Suprapubic skin (tissue), 4 donors: Measurements from ENCODE around the gene KY.

Experiments used
- EP300 ChIP-seq: sonication (generic); formaldehyde crosslinking; IDR thresholded peaks from one replicate; pipeline ENCODE4 v1.6.1; 2017; ENCODE audit warnings: antibody characterized with exemption
- POLR2A ChIP-seq, 2 donors: fragments of 450-650 bp; IDR thresholded peaks; one replicate each; pipeline ENCODE4 v1.6.1; 2017; ENCODE audit warnings: antibody characterized with exemption in 2 of 2, mild to moderate bottlenecking in 2 of 2, moderate library complexity in 2 of 2
- POLR2AphosphoS5 ChIP-seq, 3 donors: sonication (generic); formaldehyde crosslinking; IDR thresholded peaks; one replicate each; pipeline ENCODE4 v1.6.1; 2017; ENCODE audit warnings: antibody characterized with exemption in 3 of 3
- TF ChIP-seq, protein P1 (sequence below), 2 donors: fragments of 200-600 bp in 1 of 2; fragments of 450-650 bp in 1 of 2; sonication (generic) in 1 of 2; IDR thresholded peaks; one replicate each; pipeline ENCODE4 v1.5.1; 2016 to 2019; ENCODE audit warnings: antibody characterized with exemption in 2 of 2, mild to moderate bottlenecking in 1 of 2, moderate library complexity in 1 of 2

DNA sequence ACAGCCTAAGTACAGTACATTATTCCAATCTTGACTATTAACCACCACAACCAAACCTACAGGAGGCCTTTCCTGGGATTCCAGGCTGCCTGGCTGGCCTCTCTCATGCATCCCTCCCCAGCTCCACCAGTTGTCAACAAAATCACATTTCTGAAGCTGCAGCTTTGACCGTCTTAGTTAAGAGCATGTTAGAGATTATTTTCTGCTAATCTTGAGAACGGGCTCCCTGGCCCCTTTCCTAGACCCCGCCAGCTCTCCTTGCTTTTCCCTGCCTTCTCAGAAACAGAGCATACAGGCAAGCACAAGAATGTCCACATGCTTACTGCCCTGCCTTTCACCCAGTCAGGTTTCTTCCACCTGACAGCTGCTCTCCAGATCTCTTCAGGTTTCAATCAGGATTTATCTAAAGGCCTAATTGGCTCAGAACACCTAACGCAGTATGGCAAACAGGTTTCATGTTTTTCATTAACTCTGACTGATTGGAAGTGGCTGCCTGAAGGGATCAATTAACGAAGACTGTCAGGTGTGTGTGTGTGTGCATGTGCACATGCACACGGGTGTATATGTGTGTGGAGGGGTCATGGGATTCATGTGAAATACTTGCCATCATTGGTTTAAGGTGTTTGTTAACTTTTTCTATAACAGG is 12.3 kb downstream of the KY start:
- TF ChIP-seq, protein P1, sequence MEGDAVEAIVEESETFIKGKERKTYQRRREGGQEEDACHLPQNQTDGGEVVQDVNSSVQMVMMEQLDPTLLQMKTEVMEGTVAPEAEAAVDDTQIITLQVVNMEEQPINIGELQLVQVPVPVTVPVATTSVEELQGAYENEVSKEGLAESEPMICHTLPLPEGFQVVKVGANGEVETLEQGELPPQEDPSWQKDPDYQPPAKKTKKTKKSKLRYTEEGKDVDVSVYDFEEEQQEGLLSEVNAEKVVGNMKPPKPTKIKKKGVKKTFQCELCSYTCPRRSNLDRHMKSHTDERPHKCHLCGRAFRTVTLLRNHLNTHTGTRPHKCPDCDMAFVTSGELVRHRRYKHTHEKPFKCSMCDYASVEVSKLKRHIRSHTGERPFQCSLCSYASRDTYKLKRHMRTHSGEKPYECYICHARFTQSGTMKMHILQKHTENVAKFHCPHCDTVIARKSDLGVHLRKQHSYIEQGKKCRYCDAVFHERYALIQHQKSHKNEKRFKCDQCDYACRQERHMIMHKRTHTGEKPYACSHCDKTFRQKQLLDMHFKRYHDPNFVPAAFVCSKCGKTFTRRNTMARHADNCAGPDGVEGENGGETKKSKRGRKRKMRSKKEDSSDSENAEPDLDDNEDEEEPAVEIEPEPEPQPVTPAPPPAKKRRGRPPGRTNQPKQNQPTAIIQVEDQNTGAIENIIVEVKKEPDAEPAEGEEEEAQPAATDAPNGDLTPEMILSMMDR (IDR thresholded peaks at IDR 0.05), result no peak
- TF ChIP-seq POLR2A (IDR thresholded peaks at IDR 0.05) (no peak), POLR2AphosphoS5 (IDR thresholded peaks at IDR 0.05) (no peak), EP300 (no peak)
